Fibroblast of villous mesenchyme (primary cell): ENCODE measurements around the gene SPATA21. TPM values are rescaled to one million over a fixed set of nuclear protein-coding genes. Genes with fewer than 3 reads are reported as not detected.

Source experiments
- DNase-seq: peaks from one replicate; pipeline ENCODE4 v3.0.0-alpha.2; 2010; ENCODE audit warnings: low read depth
- H3K4me3 ChIP-seq: 2 replicates; pipeline ENCODE4 v1.5.1; 2011; ENCODE audit warnings: low read depth, mild to moderate bottlenecking, low read length
- CTCF ChIP-seq: IDR thresholded peaks from 2 replicates; pipeline ENCODE4 v1.5.1; 2012; ENCODE audit warnings: low read depth, mild to moderate bottlenecking, low read length; ENCODE audit not compliant: insufficient read depth
- total RNA-seq: library from RNA; depleted of rRNA; stranded (reverse); fragments of >200 nt; gene quantifications from 2 replicates; pipeline ENCODE4 v1.2.3, GENCODE V29; 2012

The SPATA21 gene
- total RNA-seq, 1 donor, result under 0.01 TPM

- DNase-seq, result no peak
- no peak overlapping the region for H3K4me3 ChIP-seq
- no peak for TF ChIP-seq CTCF
Measured at GRCh38 chr1:16447641-16448040, 10.4 kb upstream of the SPATA21 start.

- no peak overlapping the region for H3K4me3 ChIP-seq
- no peak for TF ChIP-seq CTCF
- DNase-seq, result no peak
Measured at GRCh38 chr1:16446116-16446515, 8.9 kb upstream of the SPATA21 start.

- TF ChIP-seq CTCF, result no peak
- H3K4me3 ChIP-seq, result no peak overlapping the region
- no peak for DNase-seq
Measured at GRCh38 chr1:16445052-16445451, 7.8 kb upstream of the SPATA21 start.

GRCh38 chr1:16443975-16444770 is 6.9 kb upstream of the SPATA21 start:
- peak; percentile 59 for DNase-seq
- no peak overlapping the region for H3K4me3 ChIP-seq
- TF ChIP-seq CTCF, result no peak

- H3K4me3 ChIP-seq, result no peak overlapping the region
- TF ChIP-seq CTCF, result no peak
- no peak for DNase-seq
Measured at GRCh38 chr1:16442941-16443340, 5.7 kb upstream of the SPATA21 start.

- DNase-seq, result no peak
- H3K4me3 ChIP-seq, result no peak overlapping the region
- TF ChIP-seq CTCF, result no peak
Measured at GRCh38 chr1:16442265-16442664, 5.0 kb upstream of the SPATA21 start.

- peak overlapping the region; percentile 95 for H3K4me3 ChIP-seq
- TF ChIP-seq CTCF, result no peak
- DNase-seq, result peak; percentile 45
Measured at GRCh38 chr1:16441282-16441665, 4.0 kb upstream of the SPATA21 start.
